K562 (cell line): ENCODE results near the gene CROCC2. TPM values are rescaled to one million over a fixed set of nuclear protein-coding genes. Genes with fewer than 3 reads are reported as not detected.

ENCODE experiments used
- ATAC-seq: fragments of 200-7000 bp; cut with Tn5 transposase; 3 replicates; pipeline ENCODE4 v1.9.1; 2020; ENCODE audit warnings: moderate library complexity
- BruUV-seq: library from RNA; stranded (reverse); fragments of 400-500 nt; replicated peaks from 2 replicates; lab custom pipeline; 2021; lab: Mats Ljungman, UMichigan
- CTCF ChIA-PET: fragments of 300-600 bp; formaldehyde crosslinking; extraction: SDS; loops from one replicate; lab custom pipeline; 2021; ENCODE audit warnings: low intra/inter-chr PET ratio; lab: Yijun Ruan, JAX
- POLR2A ChIA-PET: fragments of 300-600, 350-650 bp; sonication (Branson Sonifier 250); formaldehyde crosslinking; extraction: SDS; loops from one replicate; lab custom pipeline; 2021; ENCODE audit warnings: antibody characterized with exemption, inconsistent platforms; lab: Yijun Ruan, JAX
- DNase-seq, 4 experiments: peaks; one replicate each; pipeline versions ENCODE4 v3.0.0 to v3.0.0-alpha.2; 2011 to 2018; ENCODE audit warnings: low spot score in 3 of 4, mixed read lengths in 3 of 4; ENCODE audit errors: extremely low read depth in 1 of 4
- FAIRE-seq: peaks from 2 replicates; lab custom pipeline; 2011; peaks lifted over from hg19 to GRCh38; lab: Jason Lieb, UNC
- H2AFZ ChIP-seq: 2 replicates; pipeline ENCODE4 v1.6.0; 2011; ENCODE audit warnings: low read depth, low read length, control low read depth, inconsistent platforms
- H3K27ac ChIP-seq: fragments of 200-600 bp; 3 replicates; pipeline ENCODE4 v1.8.0; 2011; ENCODE audit warnings: low read depth, mild to moderate bottlenecking, control low read depth, inconsistent platforms, low read length, moderate library complexity, mixed read lengths; ENCODE audit errors: extremely low read depth
- H3K27me3 ChIP-seq, 2 experiments: fragments of 300-600 bp in 1 of 2; 2 replicates in 1 of 2; 3 replicates in 1 of 2; pipeline versions ENCODE4 v1.6.0 to v1.8.0; 2011; ENCODE audit warnings: inconsistent platforms in 2 of 2, low read length in 2 of 2, mild to moderate bottlenecking in 1 of 2, mixed read lengths in 1 of 2, moderate library complexity in 1 of 2; ENCODE audit not compliant: control insufficient read depth in 2 of 2, insufficient read depth in 2 of 2
- H3K36me3 ChIP-seq: fragments of 300-600 bp; 3 replicates; pipeline ENCODE4 v1.8.0; 2011; ENCODE audit warnings: mild to moderate bottlenecking, low read length, inconsistent platforms; ENCODE audit not compliant: control insufficient read depth, insufficient read depth
- H3K4me1 ChIP-seq, 2 experiments: fragments of 200-600 bp in 1 of 2; replicated peaks in 1 of 2; 2 replicates in 1 of 2; 3 replicates in 1 of 2; pipeline versions ENCODE4 v1.5.1 to v1.8.0; 2011; ENCODE audit warnings: inconsistent platforms in 2 of 2, low read length in 2 of 2, mild to moderate bottlenecking in 1 of 2, mixed read lengths in 1 of 2, moderate library complexity in 1 of 2; ENCODE audit not compliant: control insufficient read depth in 2 of 2, insufficient read depth in 2 of 2
- H3K4me2 ChIP-seq: 2 replicates; pipeline ENCODE4 v1.6.1; 2011; ENCODE audit warnings: low read length, control low read depth, inconsistent platforms, mixed read lengths; ENCODE audit not compliant: insufficient read depth
- H3K4me3 ChIP-seq: fragments of 200-600 bp; sonication (generic), shearing (Covaris generic); 2 replicates; pipeline ENCODE4 v1.5.1; 2016; ENCODE audit warnings: control low read depth, inconsistent platforms
- H3K79me2 ChIP-seq: fragments of 200-600 bp; 3 replicates; pipeline ENCODE4 v1.8.0; 2011; ENCODE audit warnings: low read length, inconsistent platforms; ENCODE audit not compliant: control insufficient read depth, insufficient read depth
- H3K9ac ChIP-seq, 2 experiments: 2 replicates each; pipeline versions ENCODE4 v1.6.0 to v1.6.1; 2011; ENCODE audit warnings: low read depth in 2 of 2, low read length in 2 of 2, control low read depth in 1 of 2, inconsistent platforms in 1 of 2, mild to moderate bottlenecking in 1 of 2, mixed read lengths in 1 of 2; ENCODE audit not compliant: insufficient read depth in 1 of 2
- H3K9me1 ChIP-seq: one replicate; pipeline ENCODE4 v1.6.0; 2011; ENCODE audit warnings: inconsistent platforms, mild to moderate bottlenecking, low read length, moderate library complexity; ENCODE audit not compliant: control insufficient read depth, insufficient read depth
- H3K9me3 ChIP-seq: replicated peaks from 2 replicates; pipeline ENCODE4 v1.5.1; 2011; ENCODE audit warnings: low read depth, low read length, inconsistent platforms; ENCODE audit not compliant: control insufficient read depth, insufficient read depth
- H4K20me1 ChIP-seq: replicated peaks from 2 replicates; pipeline ENCODE4 v1.6.1; 2011; ENCODE audit warnings: low read length, inconsistent platforms, mixed read lengths; ENCODE audit not compliant: control insufficient read depth, insufficient read depth
- BCOR ChIP-seq: fragments of 450-650 bp; IDR thresholded peaks from 2 replicates; pipeline ENCODE4 v1.6.1; 2016
- E2F1 ChIP-seq: sonication (generic); formaldehyde crosslinking; IDR thresholded peaks from 2 replicates; pipeline ENCODE4 v1.8.1; 2023; ENCODE audit warnings: mild to moderate bottlenecking, missing genetic modification reagents, moderate library complexity
- ELF1 ChIP-seq: fragments of 200-800 bp; sonication (Bioruptor generic); IDR thresholded peaks from 2 replicates; pipeline ENCODE4 v1.6.1; 2016; ENCODE audit warnings: missing genetic modification characterization, missing compliant biosample characterization
- ERF ChIP-seq: fragments of 450-650 bp; formaldehyde crosslinking; IDR thresholded peaks from 2 replicates; pipeline ENCODE4 v1.4.0; 2020; ENCODE audit warnings: mild to moderate bottlenecking, mixed read lengths
- FIP1L1 ChIP-seq: fragments of 200-400 bp; formaldehyde crosslinking; IDR thresholded peaks from 2 replicates; pipeline ENCODE4 v1.6.1; 2018; ENCODE audit warnings: mild to moderate bottlenecking, low read depth, low read length; ENCODE audit not compliant: poor library complexity, severe bottlenecking
- HNRNPLL ChIP-seq: fragments of 200-400 bp; formaldehyde crosslinking; IDR thresholded peaks from 2 replicates; pipeline ENCODE4 v1.6.1; 2017; ENCODE audit warnings: low read length, low read depth, mild to moderate bottlenecking; ENCODE audit not compliant: poor library complexity, severe bottlenecking
- MAFK ChIP-seq: IDR thresholded peaks from 2 replicates; pipeline ENCODE4 v1.6.1; 2011; ENCODE audit warnings: low read length, improper control_type of control experiment
- MEF2A ChIP-seq: IDR thresholded peaks from 2 replicates; pipeline ENCODE4 v1.6.1; 2011; ENCODE audit warnings: low read depth, mild to moderate bottlenecking, low read length, moderate library complexity; ENCODE audit not compliant: control insufficient read depth
- MLX ChIP-seq, 2 experiments: fragments of 450-650 bp in 1 of 2; sonication (generic) in 1 of 2; formaldehyde crosslinking; conservative IDR thresholded peaks; 2 replicates each; pipeline versions ENCODE4 v1.4.0 to v1.8.1; 2020 to 2022; ENCODE audit warnings: mild to moderate bottlenecking in 1 of 2, missing genetic modification reagents in 1 of 2
- SREBF2 ChIP-seq: sonication (generic); formaldehyde crosslinking; IDR thresholded peaks from 2 replicates; pipeline ENCODE4 v1.4.0; 2020; ENCODE audit warnings: mild to moderate bottlenecking, missing genetic modification reagents
- TEAD2 ChIP-seq: fragments of 450-650 bp; IDR thresholded peaks from 2 replicates; pipeline ENCODE4 v1.6.1; 2016; ENCODE audit warnings: missing genetic modification characterization, control low read depth, missing compliant biosample characterization
- TFAM ChIP-seq: fragments of 250-450 bp; sonication (Bioruptor Pico); conservative IDR thresholded peaks from 2 replicates; pipeline ENCODE4 v1.5.0; 2021; ENCODE audit warnings: mild to moderate bottlenecking, moderate library complexity
- ZNF124 ChIP-seq: sonication (generic); formaldehyde crosslinking; IDR thresholded peaks from 2 replicates; pipeline ENCODE4 v1.8.1; 2022; ENCODE audit warnings: missing genetic modification reagents
- ZNF584 ChIP-seq: fragments of 200-800 bp; sonication (Bioruptor generic); IDR thresholded peaks from 2 replicates; pipeline ENCODE4 v1.6.1; 2016; ENCODE audit warnings: low read depth, mild to moderate bottlenecking, missing genetic modification characterization, missing compliant biosample characterization
- WGBS: fragments of 100-300 bp; shearing (Covaris generic); methylation state at CpG from one replicate; pipeline ENCODE4 v1.1.6; 2016; ENCODE audit warnings: low coverage, mixed read lengths; ENCODE audit not compliant: insufficient coverage; ENCODE audit errors: missing lambda C conversion rate; 5-methylcytosine and 5-hydroxymethylcytosine counted together
- in situ Hi-C: fragments of 300-500 bp; cut with MboI; formaldehyde crosslinking; loops from 4 replicates; pipeline ENCODE4 v1.15.0; 2018; ENCODE audit warnings: inconsistent platforms, mixed read lengths
- intact Hi-C: fragments of 100-400 bp; cut with micrococcal nuclease; formaldehyde crosslinking; loops from 2 replicates; pipeline ENCODE4 v1.14.2; 2022
- polyA plus RNA-seq, 8 experiments: library from polyadenylated mRNA; depleted of rRNA in 4 of 8; stranded (reverse) in 5 of 8; unstranded in 3 of 8; fragments of >200 nt; fragmentation: Nextera tagmentation in 2 of 8; fragmentation: Illumina TruSeq in 1 of 8; extraction: Ambion mirVana in 2 of 8; extraction: Trizol in 1 of 8; gene quantifications; 2 replicates each; pipeline versions ENCODE4 v1.2.1 to v1.2.3, GENCODE V29; 2011 to 2014; ENCODE audit warnings: inconsistent platforms in 1 of 8, missing spikeins in 1 of 8
- total RNA-seq, 7 experiments: library from RNA; depleted of rRNA in 6 of 7; stranded (reverse); fragments of >200 nt in 6 of 7; fragmentation: Illumina TruSeq in 2 of 7; extraction: Trizol in 2 of 7; gene quantifications; 2 replicates each; pipeline versions ENCODE4 v1.2.1 to v1.2.3, GENCODE V29; 2011 to 2021; ENCODE audit warnings: low replicate concordance in 1 of 7
- TF ChIP-seq, protein P1 (sequence below): fragments of 200-800 bp; sonication (Bioruptor generic); IDR thresholded peaks from 2 replicates; pipeline ENCODE4 v1.6.1; 2017; ENCODE audit warnings: missing genetic modification characterization, missing compliant biosample characterization
- TF ChIP-seq, protein P2 (sequence below): fragments of 250-450 bp; sonication (Bioruptor Pico); IDR thresholded peaks from 2 replicates; pipeline ENCODE4 v1.8.0; 2022; ENCODE audit warnings: inconsistent platforms

Gene CROCC2
- total and polyA plus RNA-seq, 9 of the 15 experiments (the other 6 are each of a cell fraction or from before 2014, with no cell fraction given), result not detected

- Histone ChIP-seq H4K20me1 (no peaks in the 10 kb centered on the region), H3K79me2 (no peaks in the 10 kb centered on the region), H3K4me1 (peaks cover 0 to 4% of the 10 kb centered on the region in 2 experiments; a peak in 1 of 5 replicates), H3K27ac (no peak overlapping the region), H2AFZ (no peak overlapping the region), H3K4me3 (no peak overlapping the region), H3K9ac (no peak overlapping the region), H3K9me3 (no peaks in the 10 kb centered on the region), H3K4me2 (no peak overlapping the region), H3K9me1 (no peaks in the 10 kb centered on the region), H3K27me3 (peaks cover 3 to 24% of the 10 kb centered on the region in 2 experiments; a peak in 2 of 5 replicates), H3K36me3 (no peaks in the 10 kb centered on the region)
- POLR2A ChIA-PET, result no interaction called here
- WGBS, result 0% methylated on average over 13 of the region's 15 CpGs
- FAIRE-seq (no peak), DNase-seq (no peak), ATAC-seq (no peak)
- intact Hi-C loops (no loop called here), in situ Hi-C loops (no loop called here)
- CTCF ChIA-PET, result no interaction called here
- TF ChIP-seq, protein P1, sequence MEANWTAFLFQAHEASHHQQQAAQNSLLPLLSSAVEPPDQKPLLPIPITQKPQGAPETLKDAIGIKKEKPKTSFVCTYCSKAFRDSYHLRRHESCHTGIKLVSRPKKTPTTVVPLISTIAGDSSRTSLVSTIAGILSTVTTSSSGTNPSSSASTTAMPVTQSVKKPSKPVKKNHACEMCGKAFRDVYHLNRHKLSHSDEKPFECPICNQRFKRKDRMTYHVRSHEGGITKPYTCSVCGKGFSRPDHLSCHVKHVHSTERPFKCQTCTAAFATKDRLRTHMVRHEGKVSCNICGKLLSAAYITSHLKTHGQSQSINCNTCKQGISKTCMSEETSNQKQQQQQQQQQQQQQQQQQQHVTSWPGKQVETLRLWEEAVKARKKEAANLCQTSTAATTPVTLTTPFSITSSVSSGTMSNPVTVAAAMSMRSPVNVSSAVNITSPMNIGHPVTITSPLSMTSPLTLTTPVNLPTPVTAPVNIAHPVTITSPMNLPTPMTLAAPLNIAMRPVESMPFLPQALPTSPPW (CRISPR knock-in tag), result no peak
- no peak for TF ChIP-seq HNRNPLL
- TF ChIP-seq ERF (CRISPR knock-in tag), result no peak
- TF ChIP-seq, protein P2, sequence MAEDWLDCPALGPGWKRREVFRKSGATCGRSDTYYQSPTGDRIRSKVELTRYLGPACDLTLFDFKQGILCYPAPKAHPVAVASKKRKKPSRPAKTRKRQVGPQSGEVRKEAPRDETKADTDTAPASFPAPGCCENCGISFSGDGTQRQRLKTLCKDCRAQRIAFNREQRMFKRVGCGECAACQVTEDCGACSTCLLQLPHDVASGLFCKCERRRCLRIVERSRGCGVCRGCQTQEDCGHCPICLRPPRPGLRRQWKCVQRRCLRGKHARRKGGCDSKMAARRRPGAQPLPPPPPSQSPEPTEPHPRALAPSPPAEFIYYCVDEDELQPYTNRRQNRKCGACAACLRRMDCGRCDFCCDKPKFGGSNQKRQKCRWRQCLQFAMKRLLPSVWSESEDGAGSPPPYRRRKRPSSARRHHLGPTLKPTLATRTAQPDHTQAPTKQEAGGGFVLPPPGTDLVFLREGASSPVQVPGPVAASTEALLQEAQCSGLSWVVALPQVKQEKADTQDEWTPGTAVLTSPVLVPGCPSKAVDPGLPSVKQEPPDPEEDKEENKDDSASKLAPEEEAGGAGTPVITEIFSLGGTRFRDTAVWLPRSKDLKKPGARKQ, result no peak
- TF ChIP-seq E2F1, result no peak
- no peak for TF ChIP-seq MLX (CRISPR knock-in tag; conservative IDR thresholded peaks at IDR 0.05)
- no peak for TF ChIP-seq TFAM
- no peak for TF ChIP-seq MEF2A
- no peak for TF ChIP-seq ELF1 (tag)
- no peak for TF ChIP-seq BCOR
- TF ChIP-seq ZNF584, result no peak
- no peak for TF ChIP-seq MAFK
- TF ChIP-seq ZNF124 (CRISPR knock-in tag), result no peak
- TF ChIP-seq FIP1L1, result no peak
- no peak for TF ChIP-seq SREBF2 (CRISPR knock-in tag)
- no peak for TF ChIP-seq TEAD2 (tag)
- BruUV-seq, result no TSS peak
Observed at GRCh38 chr2:240970816-240971215, 64.7 kb downstream of the CROCC2 start.
